Panc1 (cell line): ENCODE data around the gene TEDC1. TPM values are rescaled to one million over a fixed set of nuclear protein-coding genes. Genes with fewer than 3 reads are reported as not detected.
"Not testable (repeated sequence)": the region's sequence is repeated elsewhere in the genome, so short reads cannot be mapped to it uniquely, and the experiment has no call there.

Experiments
- ATAC-seq: fragments of 200-7000 bp; cut with Tn5 transposase; 2 replicates; pipeline ENCODE4 v1.9.1; 2020; ENCODE audit warnings: mild to moderate bottlenecking, moderate library complexity
- BruUV-seq: library from RNA; stranded (reverse); fragments of 400-500 nt; replicated peaks from 2 replicates; lab custom pipeline; 2021; lab: Mats Ljungman, UMichigan
- CTCF ChIA-PET: fragments of 300-600 bp; sonication (Branson Sonifier 250); formaldehyde crosslinking; loops from one replicate; lab custom pipeline; 2022; ENCODE audit warnings: antibody characterized with exemption; lab: Charles Lee
- POLR2A ChIA-PET: fragments of 300-600 bp; sonication (Branson Sonifier 250); formaldehyde crosslinking; loops from one replicate; lab custom pipeline; 2022; ENCODE audit warnings: antibody characterized with exemption; lab: Charles Lee
- DNase-seq: peaks from one replicate; pipeline ENCODE4 v3.0.0-alpha.2; 2010; ENCODE audit warnings: low read depth, low spot score
- H3K27ac ChIP-seq: 2 replicates; pipeline ENCODE4 v1.5.1; 2011; ENCODE audit warnings: mild to moderate bottlenecking, low read length, inconsistent platforms
- H3K27me3 ChIP-seq: fragments of 200-500 bp; sonication (Bioruptor generic); 2 replicates; pipeline ENCODE4 v1.6.0; 2014; ENCODE audit warnings: low read length, inconsistent platforms; ENCODE audit not compliant: control insufficient read depth, insufficient read depth
- H3K36me3 ChIP-seq: fragments of 200-500 bp; sonication (Bioruptor generic); 2 replicates; pipeline ENCODE4 v1.5.1; 2014; ENCODE audit warnings: inconsistent platforms, mild to moderate bottlenecking, low read length, moderate library complexity; ENCODE audit not compliant: control insufficient read depth, insufficient read depth
- H3K4me1 ChIP-seq: 2 replicates; pipeline ENCODE4 v1.5.1; 2011; ENCODE audit warnings: inconsistent platforms, mild to moderate bottlenecking, low read length, moderate library complexity; ENCODE audit not compliant: control insufficient read depth, insufficient read depth
- H3K4me3 ChIP-seq, 2 experiments: 2 replicates each; pipeline ENCODE4 v1.5.1; 2011 to 2012; ENCODE audit warnings: low read depth in 2 of 2, low read length in 2 of 2, mild to moderate bottlenecking in 2 of 2, inconsistent platforms in 1 of 2, moderate library complexity in 1 of 2
- H3K9me3 ChIP-seq: fragments of 200-500 bp; sonication (Bioruptor generic); 2 replicates; pipeline ENCODE4 v1.5.1; 2014; ENCODE audit warnings: low read depth, mild to moderate bottlenecking, inconsistent platforms, low read length, moderate library complexity; ENCODE audit not compliant: control insufficient read depth, insufficient read depth
- CTCF ChIP-seq: fragments of 450-650 bp; IDR thresholded peaks from 2 replicates; pipeline ENCODE4 v1.5.1; 2017; ENCODE audit warnings: mild to moderate bottlenecking
- POLR2AphosphoS5 ChIP-seq: IDR thresholded peaks from 2 replicates; pipeline ENCODE4 v1.6.1; 2012; ENCODE audit warnings: mild to moderate bottlenecking, low read depth, low read length, moderate library complexity
- REST ChIP-seq, 2 experiments: IDR thresholded peaks; 2 replicates each; pipeline ENCODE4 v1.6.1; 2011 to 2012; ENCODE audit warnings: low read depth in 2 of 2, control low read depth in 1 of 2, low read length in 1 of 2, mild to moderate bottlenecking in 1 of 2, moderate library complexity in 1 of 2; ENCODE audit not compliant: insufficient read depth in 1 of 2
- SIN3A ChIP-seq: IDR thresholded peaks from 2 replicates; pipeline ENCODE4 v1.6.1; 2012; ENCODE audit warnings: low read depth, mild to moderate bottlenecking, low read length, moderate library complexity, borderline replicate concordance; ENCODE audit not compliant: insufficient read depth
- TCF7L2 ChIP-seq: IDR thresholded peaks from 2 replicates; pipeline ENCODE4 v1.6.1; 2011; ENCODE audit warnings: mild to moderate bottlenecking, low read depth, low read length, inconsistent platforms
- in situ Hi-C: cut with HindIII; loops from 2 replicates; pipeline ENCODE4 v1.10.0; 2016; ENCODE audit warnings: low sequenced_read_pairs, low pct_unique_long_range_greater_than_20kb
- intact Hi-C: fragments of 100-400 bp; cut with micrococcal nuclease; formaldehyde crosslinking; loops from one replicate; pipeline ENCODE4 v1.10.0; 2022; ENCODE audit not compliant: unreplicated experiment
- total RNA-seq: library from RNA; stranded (reverse); gene quantifications from one replicate; pipeline ENCODE4 v1.2.1, GENCODE V29; 2021; ENCODE audit not compliant: unreplicated experiment

TEDC1 gene
- total RNA-seq, 1 experiment from 2014 or later, result 47.8 TPM

- in situ Hi-C loops (no loop called here), intact Hi-C loops (no loop called here)
- H3K4me1 ChIP-seq, result no peaks in the 10 kb centered on the region
- no TSS peak for BruUV-seq
- H3K4me3 ChIP-seq, result no peak overlapping the region
- H3K9me3 ChIP-seq, result no peaks in the 10 kb centered on the region; the same call in 1 of the 2 replicates
- ChIA-PET POLR2A (no interaction called here), CTCF (no interaction called here)
- no peaks in the 10 kb centered on the region for H3K36me3 ChIP-seq
- TF ChIP-seq REST (IDR thresholded peaks at IDR 0.05; ENCODE audit: insufficient read depth in 1 of 2, low read depth in 2 of 2, low read length in 1 of 2) (no peak), TCF7L2 (no peak), SIN3A (no peak), CTCF (no peak), POLR2AphosphoS5 (no peak)
- H3K27me3 ChIP-seq, result no peaks in the 10 kb centered on the region
- H3K27ac ChIP-seq, result no peak overlapping the region
- ATAC-seq (no peak), DNase-seq (no peak)
Observed at GRCh38 chr14:105540811-105541210, 49.8 kb downstream of the TEDC1 start.

- ChIA-PET CTCF (no interaction called here), POLR2A (no interaction called here)
- no peaks in the 10 kb centered on the region for H3K4me1 ChIP-seq
- no peaks in the 10 kb centered on the region; the same call in 1 of the 2 replicates for H3K9me3 ChIP-seq
- no TSS peak for BruUV-seq
- intact Hi-C loops (no loop called here), in situ Hi-C loops (no loop called here)
- no peak overlapping the region for H3K27ac ChIP-seq
- TF ChIP-seq CTCF (no peak), TCF7L2 (no peak), REST (IDR thresholded peaks at IDR 0.05; ENCODE audit: insufficient read depth in 1 of 2, low read depth in 2 of 2, low read length in 1 of 2) (no peak), SIN3A (no peak), POLR2AphosphoS5 (no peak)
- H3K27me3 ChIP-seq, result no peaks in the 10 kb centered on the region
- ATAC-seq (no peak), DNase-seq (no peak)
- H3K36me3 ChIP-seq, result no peaks in the 10 kb centered on the region
- H3K4me3 ChIP-seq, result no peak overlapping the region
Observed at GRCh38 chr14:105541218-105541875, 50.3 kb downstream of the TEDC1 start.

- BruUV-seq, POLR2A ChIA-PET: not testable (repeated sequence)
Observed at GRCh38 chr14:105545676-105546075, 54.6 kb downstream of the TEDC1 start.

More at GRCh38 chr14:105545676-105546075, 54.6 kb downstream of the TEDC1 start:
- H3K4me1 ChIP-seq, H3K4me3 ChIP-seq, CTCF ChIA-PET, H3K27ac ChIP-seq, H3K36me3 ChIP-seq, in situ Hi-C loops, H3K9me3 ChIP-seq, intact Hi-C loops, DNase-seq, ATAC-seq, H3K27me3 ChIP-seq: not testable (repeated sequence)
